Heart right ventricle (tissue), 16 donors: Measurements from ENCODE around the gene NEBL. TPM values are rescaled to one million over a fixed set of nuclear protein-coding genes. Genes with fewer than 3 reads are reported as not detected.

Experiments
- ATAC-seq, 8 donors: fragments of 200-7000 bp; cut with Tn5 transposase; one replicate each; pipeline ENCODE4 v1.9.1; 2020; ENCODE audit warnings: mild to moderate bottlenecking in 8 of 8, moderate library complexity in 8 of 8, moderate number of reproducible peaks in 1 of 8
- DNase-seq, 2 donors: peaks; one replicate each; pipeline ENCODE4 v3.0.0-alpha.2; 2020
- H3K27ac ChIP-seq, 10 donors: fragments of 200-600 bp; sonication (generic) in 2 of 10; one replicate each; pipeline versions ENCODE4 v1.5.0 to v1.8.0; 2020 to 2022; ENCODE audit warnings: mild to moderate bottlenecking in 3 of 10
- H3K27me3 ChIP-seq, 7 donors: fragments of 200-600 bp; one replicate each; pipeline ENCODE4 v1.8.0; 2021 to 2022; ENCODE audit warnings: mild to moderate bottlenecking in 2 of 7
- H3K36me3 ChIP-seq, 9 donors: fragments of 200-600 bp; sonication (generic) in 1 of 9; one replicate each; pipeline versions ENCODE4 v1.5.0 to v1.8.0; 2020 to 2022; ENCODE audit warnings: mild to moderate bottlenecking in 2 of 9
- H3K4me1 ChIP-seq, 9 donors: fragments of 200-600 bp; sonication (generic) in 1 of 9; one replicate each; pipeline versions ENCODE4 v1.5.0 to v1.8.0; 2020 to 2022; ENCODE audit warnings: mild to moderate bottlenecking in 4 of 9
- H3K4me3 ChIP-seq, 10 donors: fragments of 200-600 bp; sonication (generic) in 2 of 10; one replicate each; pipeline versions ENCODE4 v1.5.0 to v1.8.0; 2020 to 2022; ENCODE audit warnings: mild to moderate bottlenecking in 7 of 10, moderate library complexity in 2 of 10
- H3K9me3 ChIP-seq, 11 donors: fragments of 200-600 bp in 10 of 11; sonication (generic) in 2 of 11; one replicate each; pipeline versions ENCODE4 v1.5.0 to v1.8.0; 2013 to 2022; ENCODE audit warnings: mild to moderate bottlenecking in 2 of 11, control low read depth in 1 of 11, moderate library complexity in 1 of 11
- WGBS, 2 donors: extraction: QIAGEN DNeasy Blood & Tissue Kit; methylation state at CpG; one replicate each; pipeline ENCODE4 v1.1.7; 2013; ENCODE audit warnings: inconsistent platforms in 1 of 2; 5-methylcytosine and 5-hydroxymethylcytosine counted together
- intact Hi-C, 10 donors: fragments of 100-400 bp; cut with DNase I; formaldehyde crosslinking; loops; one replicate each; pipeline versions ENCODE4 v1.11.1 to v1.14.2; 2022
- polyA plus RNA-seq, 2 donors: library from polyadenylated mRNA; stranded (reverse); fragments of 200-250 nt; gene quantifications; one replicate each; pipeline ENCODE4 v1.2.3, GENCODE V29; 2013
- total RNA-seq, 10 donors: library from RNA; stranded (reverse); fragmentation: NEBNext Ultra II Directional in 3 of 10; extraction: Animal tissue kit (Norgen Biotek cat#: 25700) in 3 of 10; gene quantifications; one replicate each; pipeline versions ENCODE4 v1.2.1 to v1.2.4, GENCODE V29; 2021 to 2023
- TF ChIP-seq, protein P1 (sequence below), 9 donors: fragments of 200-600 bp; sonication (generic) in 2 of 9; IDR thresholded peaks; one replicate each; pipeline versions ENCODE4 v1.5.0 to v1.8.0; 2021 to 2022; ENCODE audit warnings: antibody characterized with exemption in 9 of 9, mild to moderate bottlenecking in 5 of 9, moderate library complexity in 1 of 9
- donor health status: Arrhythmogenic right ventricular cardiomyopathy.
- donor health status: ischemic (EF 13 %, LVEDD 7.1; RV severe dilation, severe dysfunction).
- donor health status: healthy with polysubstance abuse.
- donor health status: DM: no; HTN: yes; CAD: no.
- donor health status: DM: no; HTN: no; CAD: no.
- donor health status: ischemic (EF 25% LVEDD 6.9; RV normal size, moderate dysfunction).
- donor health status: ischemic (EF 25% LVEDD 5.7; RV mildly dilated, moderate dysfunction).
- donor health status: healthy.
- donor health status: DM: yes; HTN: yes; CAD: no.
- donor health status: Ischemic cardiomyopathy.
- donor health status: ischemic (EF 35%, LVEDD 5.7; RV mildly dilated, moderate dysfunction).
- donor health status: nonischemic (EF 11% LVEDD 7.7; RV severe dilation, severe dysfunction).
- donor health status: DM: yes; HTN: yes; CAD: no.
- donor health status: PGD.
- donor health status: ischemic (EF 29% LVEDD 5.4; RV normal size, mild dysfunction).
- donor health status: nonischemic (EF 23%, LVEDD 6.1; RV moderate dilation, normal function).

The NEBL gene
- total and polyA plus RNA-seq, 12 donors = 113 to 899 (median 722) TPM

DNA sequence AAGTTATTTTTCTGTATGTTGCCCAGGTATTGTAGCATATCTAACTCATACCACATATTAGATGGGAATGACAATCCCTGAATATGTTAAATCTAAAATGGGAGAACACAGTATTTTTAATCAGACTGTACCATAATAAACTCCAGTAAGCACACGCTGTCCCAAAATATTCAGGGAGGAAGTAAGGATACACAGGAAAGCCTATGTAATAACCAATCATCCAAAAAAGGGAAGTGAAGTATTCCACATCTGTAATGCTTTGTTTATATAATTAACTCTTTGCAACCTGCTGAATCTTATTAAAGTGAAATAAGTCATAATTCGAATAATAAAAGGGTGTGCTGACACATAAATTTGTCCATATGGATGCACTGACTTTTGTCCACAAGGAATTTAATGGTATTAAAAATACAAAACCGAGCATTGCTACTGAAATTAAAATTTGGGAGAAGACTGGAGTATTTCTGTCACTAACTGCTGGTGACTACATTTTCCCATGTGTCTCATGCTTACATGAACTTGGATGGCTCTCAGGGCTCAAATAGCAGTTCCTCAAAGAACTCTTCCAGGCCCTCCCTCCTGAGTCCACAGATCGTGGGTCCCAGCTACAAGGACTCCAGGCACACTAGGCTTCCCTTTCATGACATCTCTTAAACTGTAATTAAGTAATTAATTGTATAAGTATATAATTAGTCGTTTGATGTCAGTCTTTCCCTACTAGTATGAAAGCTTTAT lies 120.6 kb downstream of the NEBL start:
- Histone ChIP-seq H3K36me3 (no peaks in the 10 kb centered on the region), H3K9me3 (no peaks in the 10 kb centered on the region), H3K27ac (no peak overlapping the region), H3K27me3 (no peaks in the 10 kb centered on the region), H3K4me1 (peaks cover 0 to 15% (median 6%) of the 10 kb centered on the region in 9 donors), H3K4me3 (no peak overlapping the region)
- intact Hi-C loops = loop anchor here in 1 of 10 donors (5.0 kb wide), 1 partner anchor 964 kb away; no protein-coding TSS in a partner anchor
- TF ChIP-seq, protein P1, sequence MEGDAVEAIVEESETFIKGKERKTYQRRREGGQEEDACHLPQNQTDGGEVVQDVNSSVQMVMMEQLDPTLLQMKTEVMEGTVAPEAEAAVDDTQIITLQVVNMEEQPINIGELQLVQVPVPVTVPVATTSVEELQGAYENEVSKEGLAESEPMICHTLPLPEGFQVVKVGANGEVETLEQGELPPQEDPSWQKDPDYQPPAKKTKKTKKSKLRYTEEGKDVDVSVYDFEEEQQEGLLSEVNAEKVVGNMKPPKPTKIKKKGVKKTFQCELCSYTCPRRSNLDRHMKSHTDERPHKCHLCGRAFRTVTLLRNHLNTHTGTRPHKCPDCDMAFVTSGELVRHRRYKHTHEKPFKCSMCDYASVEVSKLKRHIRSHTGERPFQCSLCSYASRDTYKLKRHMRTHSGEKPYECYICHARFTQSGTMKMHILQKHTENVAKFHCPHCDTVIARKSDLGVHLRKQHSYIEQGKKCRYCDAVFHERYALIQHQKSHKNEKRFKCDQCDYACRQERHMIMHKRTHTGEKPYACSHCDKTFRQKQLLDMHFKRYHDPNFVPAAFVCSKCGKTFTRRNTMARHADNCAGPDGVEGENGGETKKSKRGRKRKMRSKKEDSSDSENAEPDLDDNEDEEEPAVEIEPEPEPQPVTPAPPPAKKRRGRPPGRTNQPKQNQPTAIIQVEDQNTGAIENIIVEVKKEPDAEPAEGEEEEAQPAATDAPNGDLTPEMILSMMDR (IDR thresholded peaks at IDR 0.05) = no peak
- no peak for DNase-seq
- peak in 2 of 8 donors; percentile 35 to 55 for ATAC-seq
- WGBS, 2 donors = 61 to 64% methylated on average over 5 of the region's 5 CpGs

DNA sequence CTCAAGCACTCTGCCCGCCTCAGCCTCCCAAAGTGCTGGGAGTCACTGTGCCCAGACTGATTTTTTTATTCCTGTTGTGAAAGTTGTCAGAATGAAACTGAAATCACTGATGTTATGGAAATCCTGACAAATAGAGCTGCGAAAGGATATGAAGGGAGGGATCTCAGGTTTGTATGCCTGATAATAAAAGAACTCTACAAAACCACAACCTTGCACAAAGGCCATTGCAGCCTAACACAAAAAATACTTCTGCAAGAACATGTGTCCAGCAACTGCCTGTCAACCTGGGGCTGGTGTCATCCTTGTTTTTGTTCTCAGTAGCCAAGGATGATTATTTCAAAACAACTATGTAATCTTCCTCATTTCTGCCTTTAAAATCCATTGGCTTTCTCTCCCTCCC lies 126.1 kb downstream of the NEBL start:
- TF ChIP-seq, protein P1 (IDR thresholded peaks at IDR 0.05) = no peak
- WGBS, 2 donors = 85 to 89% methylated on average over 2 of the region's 2 CpGs
- DNase-seq (no peak), ATAC-seq (no peak)
- Histone ChIP-seq H3K36me3 (no peaks in the 10 kb centered on the region), H3K27ac (no peak overlapping the region), H3K27me3 (no peaks in the 10 kb centered on the region), H3K4me3 (no peak overlapping the region), H3K9me3 (no peaks in the 10 kb centered on the region), H3K4me1 (peaks cover 0 to 16% (median 6%) of the 10 kb centered on the region in 9 donors)
- intact Hi-C loops = no loop called here

DNA sequence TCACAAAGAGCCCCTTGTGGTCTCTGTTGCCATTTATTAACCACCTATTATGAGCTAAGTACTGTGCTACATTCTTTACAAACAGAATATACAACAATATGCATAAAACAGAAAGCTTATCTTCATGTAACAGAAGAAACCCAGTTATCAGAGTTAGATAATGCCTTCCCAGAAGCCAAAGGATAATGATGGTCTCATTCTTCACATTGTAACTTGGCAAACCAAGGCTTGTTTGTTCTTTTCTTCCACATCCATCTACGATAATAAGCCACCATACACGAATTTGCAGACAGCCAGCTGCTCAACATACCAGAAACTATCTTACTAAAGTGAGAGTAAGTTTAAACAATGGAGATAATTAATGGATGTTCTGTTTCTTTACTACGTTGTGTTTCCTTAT lies 127.6 kb downstream of the NEBL start:
- DNase-seq = no peak
- Histone ChIP-seq H3K4me1 (peaks cover 0 to 16% (median 4%) of the 10 kb centered on the region in 9 donors), H3K9me3 (no peaks in the 10 kb centered on the region), H3K27ac (peak overlapping the region in 1 of 10 donors; percentile 11), H3K27me3 (no peaks in the 10 kb centered on the region), H3K36me3 (no peaks in the 10 kb centered on the region), H3K4me3 (no peak overlapping the region)
- intact Hi-C loops = loop anchor here in 7 of 10 donors (5.0 to 10.0 kb wide), 4 partner anchors 952 to 1357 kb away; partner anchors contain the start of gene PLXDC2 (in 6 of the 7)
- TF ChIP-seq, protein P1 (IDR thresholded peaks at IDR 0.05) = no peak
- WGBS, 2 donors = 32 to 38% methylated on average over 3 of the region's 3 CpGs
- no peak for ATAC-seq

DNA sequence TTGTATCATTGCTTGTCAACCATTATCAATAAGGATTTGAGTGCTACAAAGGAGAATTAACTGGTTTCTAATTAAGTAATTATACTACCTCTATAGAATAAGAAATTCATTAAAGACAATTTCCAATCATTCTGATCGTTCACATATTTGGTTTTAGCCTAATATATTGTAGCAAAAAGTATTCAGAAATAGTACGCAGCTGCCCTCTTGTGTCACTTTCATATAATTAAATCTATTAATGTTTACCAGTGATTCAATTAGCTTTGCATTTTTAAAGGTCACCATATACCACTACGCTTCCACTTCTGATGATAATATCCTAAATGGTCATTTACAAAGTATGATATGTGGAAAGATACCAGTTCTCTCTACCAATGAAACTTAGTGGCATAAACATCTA lies 128.3 kb downstream of the NEBL start:
- intact Hi-C loops = loop anchor here in 7 of 10 donors (5.0 to 10.0 kb wide), 4 partner anchors 952 to 1357 kb away; partner anchors contain the start of gene PLXDC2 (in 6 of the 7)

More for the DNA sequence above, 128.3 kb downstream of the NEBL start:
- Histone ChIP-seq H3K36me3 (no peaks in the 10 kb centered on the region), H3K27ac (no peak overlapping the region), H3K4me3 (no peak overlapping the region), H3K27me3 (no peaks in the 10 kb centered on the region), H3K4me1 (peaks cover 0 to 16% (median 4%) of the 10 kb centered on the region in 9 donors), H3K9me3 (no peaks in the 10 kb centered on the region)
- TF ChIP-seq, protein P1 (IDR thresholded peaks at IDR 0.05) = peak; percentile 19 to 74 (median 58)
- 22 to 36% methylated on average over 3 of the region's 3 CpGs for WGBS, 2 donors
- ATAC-seq (peak in 2 of 8 donors; percentile 26 to 46), DNase-seq (no peak)
